Lung (tissue), 12 donors: Measurements from ENCODE around the gene CENPX. TPM values are rescaled to one million over a fixed set of nuclear protein-coding genes. Genes with fewer than 3 reads are reported as not detected.

ENCODE experiments used
- ATAC-seq: fragments of 200-7000 bp; cut with Tn5 transposase; one replicate; pipeline ENCODE4 v1.9.1; 2020; ENCODE audit warnings: moderate number of reproducible peaks; ENCODE audit not compliant: insufficient read depth, low FRiP score
- DNase-seq, 3 donors: peaks; one replicate each; pipeline ENCODE4 v3.0.0-alpha.2; 2013 to 2017
- H3K27ac ChIP-seq, 2 donors: one replicate each; pipeline ENCODE4 v1.5.1; 2013; ENCODE audit warnings: mild to moderate bottlenecking in 2 of 2, moderate library complexity in 2 of 2, control low read depth in 1 of 2, inconsistent platforms in 1 of 2, low read depth in 1 of 2, low read length in 1 of 2
- H3K27me3 ChIP-seq, 3 donors: one replicate each; pipeline ENCODE4 v1.5.1; 2013; ENCODE audit warnings: low read length in 2 of 3; ENCODE audit not compliant: control insufficient read depth in 3 of 3, insufficient read depth in 3 of 3
- H3K36me3 ChIP-seq, 4 donors: one replicate each; pipeline ENCODE4 v1.5.1; 2013; ENCODE audit warnings: low read length in 4 of 4, mild to moderate bottlenecking in 1 of 4, moderate library complexity in 1 of 4; ENCODE audit not compliant: control insufficient read depth in 4 of 4, insufficient read depth in 4 of 4
- H3K4me1 ChIP-seq, 5 donors: one replicate each; pipeline ENCODE4 v1.5.1; 2013; ENCODE audit warnings: low read length in 5 of 5, mild to moderate bottlenecking in 2 of 5, moderate library complexity in 1 of 5; ENCODE audit not compliant: control insufficient read depth in 5 of 5, insufficient read depth in 5 of 5
- H3K4me3 ChIP-seq: one replicate; pipeline ENCODE4 v1.5.1; 2013; ENCODE audit warnings: mild to moderate bottlenecking, control low read depth, moderate library complexity
- H3K9ac ChIP-seq, 2 donors: one replicate each; pipeline ENCODE4 v1.5.1; 2013; ENCODE audit warnings: low read length in 2 of 2, control low read depth in 1 of 2; ENCODE audit not compliant: insufficient read depth in 1 of 2
- H3K9me3 ChIP-seq, 4 donors: one replicate each; pipeline ENCODE4 v1.5.1; 2013; ENCODE audit warnings: low read length in 3 of 4, mild to moderate bottlenecking in 1 of 4, moderate library complexity in 1 of 4; ENCODE audit not compliant: control insufficient read depth in 4 of 4, insufficient read depth in 3 of 4
- CTCF ChIP-seq: IDR thresholded peaks from 2 replicates; pipeline ENCODE4 v1.5.1; 2012; ENCODE audit warnings: mild to moderate bottlenecking; ENCODE audit errors: control extremely low read depth, extremely low read depth
- WGBS, 2 donors: extraction: QIAGEN DNeasy Blood & Tissue Kit; methylation state at CpG; one replicate each; pipeline ENCODE4 v1.1.7; 2013; 5-methylcytosine and 5-hydroxymethylcytosine counted together
- polyA plus RNA-seq, 2 donors: library from polyadenylated mRNA; stranded (reverse); fragments of 200-250 nt; gene quantifications; one replicate each; pipeline ENCODE4 v1.2.1, GENCODE V29; 2013
- total RNA-seq, 2 donors: library from RNA; depleted of rRNA in 1 of 2; stranded (reverse); fragments of >200 nt in 1 of 2; gene quantifications; one replicate each; pipeline ENCODE4 v1.2.1, GENCODE V29; 2014 to 2021
- donor health status: control.
- donor health status: control.
- donor health status: Bipolar disorder and iron deficiency.
- donor health status: healthy.
- donor health status: DM: yes; HTN: yes; CAD: no.

Gene CENPX
- total and polyA plus RNA-seq, 4 donors: 21.5 to 121 (median 101) TPM

- H3K4me1 ChIP-seq: peaks cover 0 to 15% (median 0%) of the 10 kb centered on the region in 5 donors
- H3K9ac ChIP-seq: no peak overlapping the region
- no peak overlapping the region for H3K4me3 ChIP-seq
- no peak overlapping the region for H3K27ac ChIP-seq
- H3K27me3 ChIP-seq: no peaks in the 10 kb centered on the region
- TF ChIP-seq CTCF: no peak
- 67% methylated on average over 26 to 31 of the region's 31 CpGs for WGBS, 2 donors
- no peaks in the 10 kb centered on the region for H3K9me3 ChIP-seq
- no peak for ATAC-seq
- peaks cover 0 to 3% (median under 1%) of the 10 kb centered on the region in 4 donors for H3K36me3 ChIP-seq
- DNase-seq: no peak
These were observed 7.4 kb upstream of the CENPX start for GRCh38 chr17:82029990-82030469.

GRCh38 chr17:82029391-82029790, 6.7 kb upstream of the CENPX start:
- Histone ChIP-seq H3K27me3 (no peaks in the 10 kb centered on the region), H3K36me3 (peaks cover 0 to 3% (median under 1%) of the 10 kb centered on the region in 4 donors), H3K9me3 (no peaks in the 10 kb centered on the region), H3K4me1 (peaks cover 0 to 15% (median 4%) of the 10 kb centered on the region in 5 donors), H3K27ac (no peak overlapping the region), H3K4me3 (no peak overlapping the region), H3K9ac (no peak overlapping the region)
- TF ChIP-seq CTCF: no peak
- 95 to 99% methylated on average over 16 of the region's 16 CpGs for WGBS, 2 donors
- no peak for ATAC-seq
- no peak for DNase-seq

- Histone ChIP-seq H3K4me3 (no peak overlapping the region), H3K4me1 (peaks cover 0 to 19% (median 8%) of the 10 kb centered on the region in 5 donors), H3K9ac (no peak overlapping the region), H3K27me3 (no peaks in the 10 kb centered on the region), H3K27ac (no peak overlapping the region), H3K36me3 (peaks cover 0 to 3% (median 0%) of the 10 kb centered on the region in 4 donors), H3K9me3 (no peaks in the 10 kb centered on the region)
- TF ChIP-seq CTCF: no peak
- ATAC-seq: no peak
- 97 to 99% methylated on average over 7 to 9 of the region's 9 CpGs for WGBS, 2 donors
- DNase-seq: no peak
These were observed 6.3 kb upstream of the CENPX start for GRCh38 chr17:82028966-82029365.

- Histone ChIP-seq H3K27me3 (no peaks in the 10 kb centered on the region), H3K27ac (no peak overlapping the region), H3K4me1 (peaks cover 0 to 24% (median 8%) of the 10 kb centered on the region in 5 donors), H3K36me3 (peaks cover 0 to 3% (median 0%) of the 10 kb centered on the region in 4 donors), H3K9ac (no peak overlapping the region), H3K9me3 (no peaks in the 10 kb centered on the region), H3K4me3 (no peak overlapping the region)
- no peak for ATAC-seq
- 96 to 97% methylated on average over 13 of the region's 13 CpGs for WGBS, 2 donors
- TF ChIP-seq CTCF: no peak
- DNase-seq: no peak
These were observed 5.6 kb upstream of the CENPX start for GRCh38 chr17:82028246-82028645.
